Stimulated activated naive CD8-positive, alpha-beta T cell treated with anti-CD3 and anti-CD28 coated beads, Interleukin-15, Interleukin-2, amounts not matched to agents 100 U/mL and 50 U/mL, for 24 hours (primary cell): Measurements from ENCODE around the gene CSNK2A3.
"Not testable (repeated sequence)": the region's sequence is repeated elsewhere in the genome, so short reads cannot be mapped to it uniquely, and the experiment has no call there.

Experiments used
- ATAC-seq: fragments of 150-1000 bp; cut with Tn5 transposase; one replicate; pipeline ENCODE4 v1.10.0; 2021
- DNase-seq: peaks from one replicate; pipeline ENCODE4 v3.0.0; 2021

Gene CSNK2A3

DNA sequence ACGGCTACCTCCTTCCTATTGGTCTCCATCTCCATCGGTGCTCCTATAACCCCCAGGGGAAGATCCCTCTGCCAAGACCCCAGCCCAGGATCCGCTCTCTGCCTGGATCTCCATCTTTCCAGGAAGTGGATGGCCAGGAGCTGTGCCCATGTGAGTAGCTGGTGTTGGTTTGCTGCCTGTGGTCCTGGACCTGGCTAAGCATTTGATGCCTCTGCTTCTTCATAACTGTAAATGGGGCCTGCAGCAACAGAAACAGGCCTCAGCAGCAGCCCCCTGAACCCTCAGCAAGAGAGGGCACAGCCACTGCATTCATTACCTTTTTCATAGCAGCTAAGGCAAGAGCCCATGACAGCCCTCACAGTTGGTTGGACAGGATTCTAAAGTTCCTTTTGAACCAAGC lies 26.6 kb upstream of the CSNK2A3 start:
- DNase-seq (no peak), ATAC-seq (no peak)

DNA sequence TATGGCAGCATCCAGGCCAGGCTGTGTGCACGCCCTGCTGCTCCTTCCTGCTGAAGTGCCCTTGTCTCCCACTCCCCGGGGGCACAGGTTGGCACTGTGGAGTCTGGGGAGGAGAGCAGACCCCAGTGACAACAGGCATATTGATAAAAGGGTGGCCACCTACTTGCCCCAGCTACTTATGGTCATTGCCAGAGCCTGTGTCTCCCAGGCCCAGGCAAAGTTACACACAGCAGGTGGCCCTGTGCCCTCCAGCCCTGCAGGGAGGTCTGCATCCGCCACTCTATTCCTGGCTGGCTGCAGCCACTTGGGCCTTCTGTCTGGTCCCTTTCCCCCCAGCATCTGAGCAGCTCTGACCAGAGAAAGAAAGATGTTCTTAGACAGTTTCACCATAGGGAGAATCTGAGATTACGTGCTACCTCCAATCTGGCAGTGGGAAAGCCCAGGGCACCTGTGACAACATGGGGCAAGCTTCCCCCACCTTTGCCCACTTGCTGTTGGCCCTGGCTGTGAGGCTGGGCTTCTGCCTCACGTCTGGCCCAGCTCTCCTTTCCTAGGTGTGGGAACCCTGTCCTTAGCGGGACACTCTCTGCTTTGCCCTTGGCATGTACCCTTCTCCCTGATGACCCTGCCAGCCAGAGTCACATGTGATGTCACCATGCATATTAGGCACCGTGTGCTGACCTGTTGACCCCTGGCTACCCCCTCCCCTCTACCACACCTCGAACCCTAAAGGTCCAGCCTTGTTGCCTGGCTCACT lies 25.3 kb upstream of the CSNK2A3 start:
- no peak for ATAC-seq

GRCh38 chr11:11374358-11375148 lies 21.5 kb upstream of the CSNK2A3 start:
- DNase-seq (no peak), ATAC-seq (no peak)

More for the DNA sequence above, 25.3 kb upstream of the CSNK2A3 start:
- DNase-seq = no peak

GRCh38 chr11:11373934-11374333 lies 20.9 kb upstream of the CSNK2A3 start:
- ATAC-seq = no peak
- no peak for DNase-seq

- DNase-seq (no peak), ATAC-seq (no peak)
These were observed 19.4 kb upstream of the CSNK2A3 start for GRCh38 chr11:11372461-11372860.

DNA sequence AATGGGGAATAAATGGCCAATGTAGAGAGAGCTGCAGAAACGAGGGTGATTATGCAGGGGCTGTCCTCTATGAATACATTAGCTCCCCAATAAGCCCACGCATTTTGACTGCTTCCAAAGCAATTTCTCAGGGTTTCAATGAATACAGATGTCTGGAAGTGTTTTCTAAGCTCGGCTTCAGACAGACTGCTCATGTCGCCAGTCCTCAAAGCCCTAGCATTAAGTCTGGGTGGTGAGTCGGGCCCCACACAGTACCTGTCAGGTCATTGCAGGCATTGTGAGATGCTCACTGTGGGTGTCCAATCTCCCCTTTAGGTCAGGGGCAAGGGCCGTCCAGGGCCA lies 17.9 kb upstream of the CSNK2A3 start:
- ATAC-seq (no peak), DNase-seq (no peak)

- no peak for ATAC-seq
- DNase-seq = no peak
These were observed 17.4 kb upstream of the CSNK2A3 start for GRCh38 chr11:11370255-11370961.

DNA sequence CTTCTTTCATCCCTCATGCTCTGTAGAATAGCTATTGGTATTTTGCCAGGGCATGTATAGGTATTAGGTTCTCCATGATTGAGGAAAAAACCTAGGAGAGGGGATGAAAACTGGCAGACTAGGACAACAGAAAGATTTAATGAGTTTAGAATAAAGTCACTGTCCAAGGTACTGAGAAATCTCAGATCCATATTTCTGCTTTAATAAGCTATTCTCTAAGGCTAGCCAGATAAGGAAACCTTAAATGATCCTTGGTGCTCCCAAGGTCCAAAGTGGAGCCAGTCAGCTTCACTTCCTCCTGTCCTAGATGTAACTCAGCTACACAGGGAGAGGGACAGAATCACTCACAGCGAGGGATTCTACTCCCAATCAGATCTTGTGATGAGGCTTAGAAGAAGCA lies 13.7 kb upstream of the CSNK2A3 start:
- DNase-seq = no peak
- no peak for ATAC-seq

- DNase-seq (no peak), ATAC-seq (no peak)
These were observed 10.6 kb upstream of the CSNK2A3 start for GRCh38 chr11:11363674-11364073.

DNA sequence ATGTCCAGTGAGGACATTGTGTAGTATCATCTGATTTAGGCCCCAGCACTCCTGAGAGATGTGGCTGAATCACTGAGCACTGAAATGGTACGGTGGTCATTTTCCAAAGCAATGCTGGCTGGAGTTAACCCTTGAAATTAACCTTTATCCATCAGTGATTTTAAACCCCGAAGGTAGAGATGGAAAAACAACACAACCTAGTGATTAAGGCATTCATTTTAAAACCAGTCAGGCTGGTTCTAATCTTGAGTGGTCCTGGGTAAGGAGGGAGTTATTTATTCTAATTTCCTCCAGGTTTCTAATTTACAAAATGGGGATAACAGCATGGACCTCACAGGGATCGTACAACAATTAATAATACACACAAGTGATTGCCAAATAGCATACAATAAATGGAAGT lies 6.6 kb upstream of the CSNK2A3 start:
- DNase-seq (no peak), ATAC-seq (no peak)

DNA sequence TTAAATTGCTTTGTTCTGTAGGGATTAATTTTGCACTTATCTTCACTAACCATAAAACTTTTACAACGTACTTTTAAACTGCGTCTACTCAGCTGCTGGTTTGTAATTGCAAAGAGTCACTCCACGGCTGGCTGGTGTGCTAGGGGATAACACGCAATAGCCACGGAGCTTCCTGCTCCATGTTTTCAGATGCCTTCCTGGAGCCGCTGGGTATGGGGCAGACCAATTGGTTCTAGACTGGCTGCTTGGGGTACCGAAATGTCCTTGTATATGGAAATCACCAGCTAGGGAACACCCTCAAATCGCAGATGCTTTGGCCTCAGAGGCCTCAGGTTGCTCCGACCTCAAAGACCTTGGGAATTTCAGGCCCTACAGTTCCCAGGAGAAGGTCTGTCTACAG lies 3.8 kb upstream of the CSNK2A3 start:
- DNase-seq (no peak), ATAC-seq (no peak)

DNA sequence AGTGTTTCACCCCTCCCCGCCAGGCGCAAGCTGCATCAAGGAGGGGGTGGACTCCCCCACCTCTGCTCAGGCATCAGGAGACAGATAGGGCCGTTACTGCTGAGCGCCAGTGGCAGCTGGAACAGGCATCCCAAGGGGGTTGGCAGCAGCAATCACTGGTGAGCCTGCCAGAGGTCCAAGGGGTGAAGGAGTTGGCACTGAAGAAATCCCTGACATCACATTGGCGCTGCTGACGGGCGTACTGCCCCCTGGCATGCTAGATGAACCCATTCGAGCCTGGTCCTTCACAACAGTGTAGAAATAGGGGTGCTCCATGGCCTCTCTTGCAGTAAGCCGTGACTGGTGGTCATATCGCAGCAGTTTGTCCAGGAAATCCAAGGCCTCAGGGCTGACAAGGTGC lies 1.2 kb downstream of the CSNK2A3 start:
- not testable (repeated sequence) for ATAC-seq, DNase-seq

GRCh38 chr11:11351042-11351586 lies 1.9 kb downstream of the CSNK2A3 start:
- ATAC-seq (no peak), DNase-seq (no peak)

GRCh38 chr11:11349870-11350337 lies 3.1 kb downstream of the CSNK2A3 start:
- no peak for DNase-seq
- no peak for ATAC-seq

DNA sequence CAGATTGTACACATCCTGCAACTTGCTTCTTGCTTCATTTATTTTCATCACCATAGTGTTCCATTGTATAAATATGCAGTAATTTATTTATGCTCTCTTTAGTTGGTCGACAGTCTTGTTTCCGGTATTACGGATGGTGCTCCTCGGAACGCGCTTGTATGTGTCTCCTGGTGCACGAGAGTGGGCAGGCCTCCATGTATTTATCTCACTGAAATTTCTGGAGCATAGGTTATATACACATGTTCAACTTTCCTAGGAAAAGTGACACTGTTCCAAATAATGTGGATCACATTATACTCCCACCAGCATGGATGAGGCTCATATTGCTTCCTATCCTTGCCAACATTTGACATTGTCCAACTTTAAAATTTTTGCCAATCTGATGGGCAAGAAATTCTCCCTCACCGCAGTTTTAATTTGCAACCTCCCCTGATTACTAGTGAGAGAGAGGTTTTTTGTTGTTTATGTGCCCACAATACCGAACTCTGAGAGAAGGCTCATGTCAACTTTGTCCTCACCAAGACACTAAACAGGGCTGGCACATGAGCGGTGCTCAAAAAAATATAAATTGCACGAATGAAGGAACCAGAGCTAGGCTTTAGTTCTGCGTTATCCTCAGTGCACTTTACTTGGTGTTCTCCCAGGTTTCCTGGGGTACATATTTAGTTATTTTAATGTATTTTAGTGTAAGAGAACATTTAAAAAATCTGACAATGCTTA lies 3.8 kb downstream of the CSNK2A3 start:
- no peak for DNase-seq
- no peak for ATAC-seq

- DNase-seq (no peak), ATAC-seq (no peak)
These were observed 4.7 kb downstream of the CSNK2A3 start for GRCh38 chr11:11348303-11348702.

DNA sequence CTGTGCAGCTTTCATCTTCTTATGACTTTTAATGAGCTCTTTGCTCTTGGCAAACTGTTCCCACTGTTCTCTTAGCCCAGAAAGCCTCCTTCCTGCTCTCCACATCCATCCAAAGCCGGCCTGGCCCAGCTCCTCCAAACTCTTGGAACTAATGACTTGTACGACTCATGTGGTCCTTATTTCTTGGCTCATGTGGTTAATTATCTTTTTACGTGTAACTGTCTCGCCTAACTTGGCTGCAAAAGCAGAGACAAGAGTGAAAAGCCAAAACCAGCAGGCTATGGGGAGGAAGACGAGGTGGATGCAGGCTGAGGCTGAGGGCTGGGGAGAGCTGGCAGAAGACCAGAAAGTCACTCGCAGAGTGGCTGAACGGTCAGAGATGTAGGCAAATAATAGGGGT lies 5.5 kb downstream of the CSNK2A3 start:
- DNase-seq = no peak
- ATAC-seq = no peak

DNA sequence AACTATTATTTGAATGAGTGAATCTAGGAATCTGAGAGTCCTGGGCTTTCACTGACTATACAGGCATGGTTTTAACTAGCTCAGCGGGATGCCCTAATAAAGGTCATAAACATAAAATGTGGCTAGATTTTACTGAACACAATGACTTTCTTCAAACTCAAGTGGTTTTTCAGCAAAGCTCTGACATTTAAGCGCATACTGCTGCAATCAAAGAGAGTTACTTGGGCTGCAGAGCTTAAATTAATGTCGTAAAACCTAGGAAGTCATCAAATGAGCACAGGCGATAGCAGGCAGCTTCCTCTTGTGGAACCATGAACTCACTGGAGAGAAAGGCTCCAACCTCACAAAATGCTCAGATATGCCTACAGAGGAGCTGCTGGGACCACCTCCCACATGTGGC lies 6.7 kb downstream of the CSNK2A3 start:
- no peak for ATAC-seq

GRCh38 chr11:11345099-11345498 lies 8.0 kb downstream of the CSNK2A3 start:
- DNase-seq (no peak), ATAC-seq (no peak)

More for the DNA sequence above, 6.7 kb downstream of the CSNK2A3 start:
- DNase-seq = no peak

DNA sequence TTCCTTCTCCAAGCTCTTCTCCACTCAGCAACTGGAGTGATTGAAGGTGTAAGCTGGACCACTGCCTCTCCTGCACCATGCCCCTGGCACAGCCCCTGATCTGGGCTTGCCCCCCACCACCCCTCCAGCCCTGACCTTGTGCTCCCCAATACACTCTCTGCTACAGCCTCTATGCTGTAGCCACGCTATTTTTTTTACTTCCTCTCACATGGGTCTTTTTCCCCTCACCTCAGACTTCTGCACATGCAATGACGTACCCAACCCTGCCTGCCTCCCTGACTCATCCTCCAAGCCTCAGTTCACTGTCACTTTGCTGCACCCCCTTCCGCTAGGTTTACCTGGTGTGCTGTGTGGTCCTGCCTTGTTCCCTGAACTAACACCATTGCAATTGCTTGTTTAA lies 9.0 kb downstream of the CSNK2A3 start:
- no peak for ATAC-seq
- no peak for DNase-seq

- no peak for ATAC-seq
- DNase-seq = no peak
These were observed 14.7 kb downstream of the CSNK2A3 start for GRCh38 chr11:11338304-11338703.

DNA sequence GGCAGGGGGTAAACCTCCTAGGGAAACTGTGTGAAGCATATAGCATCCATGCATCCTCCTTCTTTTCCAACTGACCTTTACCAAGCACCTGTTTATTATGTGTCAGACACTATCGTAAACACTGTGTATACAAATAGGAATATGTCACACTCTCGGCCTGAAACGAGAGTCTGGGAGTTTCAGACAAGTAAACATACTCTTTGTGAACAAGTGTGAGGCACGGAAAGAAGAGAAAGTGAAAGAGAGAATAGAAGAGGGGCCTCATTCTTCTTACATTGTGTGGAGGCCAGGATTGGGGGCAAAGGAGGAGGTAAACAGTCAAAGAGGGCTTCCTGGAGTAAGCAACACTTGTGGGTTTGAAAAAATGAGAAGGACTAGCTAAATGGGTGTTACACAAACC lies 16.4 kb downstream of the CSNK2A3 start:
- no peak for DNase-seq
- no peak for ATAC-seq
